Choroid plexus epithelial cell (primary cell): ENCODE data around the gene RPA3.

Source experiments
- DNase-seq: peaks from one replicate; pipeline ENCODE4 v3.0.0-alpha.2; 2010; ENCODE audit warnings: low read depth
- H3K4me3 ChIP-seq: 2 replicates; pipeline ENCODE4 v1.5.1; 2011; ENCODE audit warnings: low read depth, mild to moderate bottlenecking, control low read depth, low read length, moderate library complexity
- CTCF ChIP-seq: conservative IDR thresholded peaks from 2 replicates; pipeline ENCODE4 v1.5.1; 2011; ENCODE audit warnings: low read depth, mild to moderate bottlenecking, control low read depth, inconsistent platforms, low read length, moderate library complexity

The RPA3 gene

DNA sequence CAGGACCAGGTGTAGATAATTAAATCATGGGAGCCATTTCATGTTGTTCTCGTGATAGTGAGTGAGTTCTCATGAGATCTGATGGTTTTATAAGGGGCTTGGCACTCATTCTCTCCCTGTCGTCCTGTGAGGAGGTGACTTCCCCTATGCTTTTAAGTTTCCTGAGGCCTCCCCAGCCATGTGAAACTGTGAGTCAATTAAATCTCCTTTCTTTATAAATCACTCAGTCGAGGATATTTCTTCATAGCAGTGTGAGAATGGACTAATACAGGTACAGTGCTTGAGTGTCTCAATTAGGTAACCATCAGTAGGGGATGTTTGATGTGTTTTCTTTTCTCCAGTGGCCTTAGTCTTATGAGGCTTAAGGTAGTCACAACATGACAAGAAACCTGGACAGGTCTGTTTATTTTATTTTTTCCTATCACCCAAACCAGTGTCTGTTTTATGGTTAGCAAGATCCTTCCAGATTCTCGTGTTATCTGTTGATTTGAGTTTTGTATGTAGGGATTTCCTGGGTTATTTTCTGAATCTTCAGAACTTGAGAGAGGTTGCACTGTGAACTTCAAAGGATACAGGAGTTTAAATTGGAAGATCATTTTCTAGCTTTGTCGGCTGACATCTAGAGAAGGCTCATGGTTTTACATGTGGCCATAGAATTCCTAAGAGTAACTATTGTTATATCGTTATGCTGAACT, 45.7 kb downstream of the RPA3 start:
- no peak for DNase-seq
- H3K4me3 ChIP-seq = no peak overlapping the region
- TF ChIP-seq CTCF = no peak

- no peak for DNase-seq
- H3K4me3 ChIP-seq = no peak overlapping the region
- TF ChIP-seq CTCF = no peak
Observed at GRCh38 chr7:7671361-7671760, 47.0 kb downstream of the RPA3 start.

DNA sequence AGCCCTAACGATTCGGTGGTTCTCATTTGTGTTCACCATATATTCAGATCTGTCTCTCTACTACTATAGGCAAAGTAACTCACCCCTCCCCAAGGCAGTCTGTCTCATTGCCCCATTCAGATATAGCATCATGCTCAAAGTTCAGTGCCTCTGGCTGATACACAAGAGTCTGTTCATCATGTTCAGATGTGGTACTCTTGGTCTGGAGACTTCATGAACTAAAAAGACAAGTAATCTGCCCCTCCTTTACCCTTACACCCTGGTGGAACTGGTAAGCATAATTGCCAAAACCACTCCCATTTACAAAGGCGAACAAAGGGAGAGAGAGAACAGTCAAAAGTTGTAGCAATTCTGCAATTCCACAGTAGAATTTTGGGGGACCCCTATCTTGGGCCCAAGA, 47.9 kb downstream of the RPA3 start:
- TF ChIP-seq CTCF = no peak
- H3K4me3 ChIP-seq = no peak overlapping the region
- DNase-seq = no peak

DNA sequence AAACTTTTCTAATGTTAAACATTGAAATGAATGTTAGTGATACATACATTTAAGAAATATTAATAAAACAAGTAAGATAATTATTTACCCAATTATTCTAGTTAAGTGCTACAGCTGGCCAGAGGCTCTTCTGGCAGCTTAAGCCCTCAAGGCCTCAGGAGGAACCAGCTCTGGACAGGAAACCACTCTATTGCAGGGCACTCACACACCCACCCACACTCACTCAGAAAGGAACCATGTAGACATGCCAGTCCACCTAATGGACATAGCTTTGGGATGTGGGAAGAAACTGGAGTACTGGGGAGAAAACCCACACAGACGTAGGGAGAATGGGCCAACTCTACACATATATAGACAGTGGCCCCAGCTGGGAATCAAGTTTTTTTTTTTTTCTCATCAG, 49.7 kb downstream of the RPA3 start:
- TF ChIP-seq CTCF = no peak
- no peak for DNase-seq
- no peak overlapping the region for H3K4me3 ChIP-seq

- H3K4me3 ChIP-seq = no peak overlapping the region
- TF ChIP-seq CTCF = no peak
Observed at GRCh38 chr7:7667187-7667586, 51.2 kb downstream of the RPA3 start.

GRCh38 chr7:7665031-7665430, 53.4 kb downstream of the RPA3 start:
- no peak for DNase-seq
- no peak overlapping the region for H3K4me3 ChIP-seq
- TF ChIP-seq CTCF = no peak

More at GRCh38 chr7:7667187-7667586, 51.2 kb downstream of the RPA3 start:
- no peak for DNase-seq

DNA sequence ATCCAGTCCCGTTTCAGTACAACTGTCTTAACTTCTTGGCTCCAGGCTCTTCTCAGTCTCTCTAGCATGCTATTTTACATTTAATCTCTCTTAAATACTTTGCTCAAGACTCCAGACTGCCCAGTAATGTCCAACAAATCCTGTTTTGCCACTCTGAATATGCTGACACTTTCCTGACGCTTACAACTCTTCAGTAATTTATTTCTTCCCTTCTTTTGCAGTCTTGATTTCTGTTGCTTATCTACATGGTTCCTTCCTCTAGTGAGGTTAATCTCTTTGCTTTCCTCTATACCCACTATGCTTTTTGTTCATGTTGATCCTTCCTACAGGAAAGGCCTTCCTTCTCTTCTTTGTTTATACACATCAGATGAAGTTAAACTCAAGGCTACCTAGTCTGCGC, 54.1 kb downstream of the RPA3 start:
- no peak overlapping the region for H3K4me3 ChIP-seq
- TF ChIP-seq CTCF = no peak
- DNase-seq = no peak
